Astrocyte (in vitro differentiated cells and primary cell): Measurements from ENCODE around the gene KLHL25. TPM values are rescaled to one million over a fixed set of nuclear protein-coding genes. Genes with fewer than 3 reads are reported as not detected.

Source experiments
- DNase-seq: peaks from one replicate; pipeline ENCODE4 v3.0.0-alpha.2; 2010; ENCODE audit warnings: low read depth
- FAIRE-seq: peaks from 2 replicates; lab custom pipeline; 2011; peaks lifted over from hg19 to GRCh38; lab: Jason Lieb, UNC
- H2AFZ ChIP-seq: 2 replicates; pipeline ENCODE4 v1.6.0; 2012; ENCODE audit warnings: low read depth, low read length, inconsistent platforms
- H3K27ac ChIP-seq: 2 replicates; pipeline ENCODE4 v1.5.1; 2011; ENCODE audit warnings: low read depth, low read length, inconsistent platforms
- H3K27me3 ChIP-seq: 2 replicates; pipeline ENCODE4 v1.6.0; 2011; ENCODE audit warnings: low read length, inconsistent platforms; ENCODE audit not compliant: insufficient read depth
- H3K36me3 ChIP-seq: 2 replicates; pipeline ENCODE4 v1.5.1; 2011; ENCODE audit warnings: low read length, inconsistent platforms; ENCODE audit not compliant: insufficient read depth
- H3K4me1 ChIP-seq: 2 replicates; pipeline ENCODE4 v1.5.1; 2011; ENCODE audit warnings: low read length, inconsistent platforms; ENCODE audit not compliant: insufficient read depth
- H3K4me2 ChIP-seq: 2 replicates; pipeline ENCODE4 v1.6.0; 2012; ENCODE audit warnings: low read length, inconsistent platforms
- H3K4me3 ChIP-seq: 2 replicates; pipeline ENCODE4 v1.5.1; 2011; ENCODE audit warnings: low read depth, mild to moderate bottlenecking, low read length, inconsistent platforms; ENCODE audit not compliant: insufficient read depth
- H3K79me2 ChIP-seq: 2 replicates; pipeline ENCODE4 v1.6.0; 2012; ENCODE audit warnings: mild to moderate bottlenecking, low read length, inconsistent platforms; ENCODE audit not compliant: insufficient read depth
- H3K9ac ChIP-seq: 2 replicates; pipeline ENCODE4 v1.6.0; 2012; ENCODE audit warnings: mild to moderate bottlenecking, low read length, inconsistent platforms
- H3K9me3 ChIP-seq: 2 replicates; pipeline ENCODE4 v1.5.1; 2012; ENCODE audit warnings: low read depth, mild to moderate bottlenecking, low read length, inconsistent platforms; ENCODE audit not compliant: insufficient read depth
- H4K20me1 ChIP-seq: 2 replicates; pipeline ENCODE4 v1.6.0; 2012; ENCODE audit warnings: low read length, inconsistent platforms; ENCODE audit not compliant: insufficient read depth
- H3K27ac Mint-ChIP-seq: one replicate; pipeline ENCODE4 v1.8.0; 2021; ENCODE audit warnings: mild to moderate bottlenecking, mixed read lengths; ENCODE audit not compliant: unreplicated experiment
- H3K27me3 Mint-ChIP-seq: one replicate; pipeline ENCODE4 v1.8.0; 2021; ENCODE audit warnings: low read depth, mixed read lengths; ENCODE audit not compliant: unreplicated experiment
- H3K36me3 Mint-ChIP-seq: one replicate; pipeline ENCODE4 v1.8.0; 2021; ENCODE audit warnings: low read depth, mixed read lengths; ENCODE audit not compliant: unreplicated experiment
- H3K4me1 Mint-ChIP-seq: one replicate; pipeline ENCODE4 v1.8.0; 2021; ENCODE audit warnings: low read depth, mixed read lengths; ENCODE audit not compliant: unreplicated experiment
- H3K4me3 Mint-ChIP-seq: one replicate; pipeline ENCODE4 v1.8.0; 2021; ENCODE audit warnings: mild to moderate bottlenecking, moderate library complexity, mixed read lengths; ENCODE audit not compliant: unreplicated experiment
- H3K9me3 Mint-ChIP-seq: one replicate; pipeline ENCODE4 v1.8.0; 2021; ENCODE audit warnings: mild to moderate bottlenecking, mixed read lengths; ENCODE audit not compliant: unreplicated experiment
- CTCF ChIP-seq: IDR thresholded peaks from 2 replicates; pipeline ENCODE4 v1.5.1; 2011; ENCODE audit warnings: low read depth, mild to moderate bottlenecking, inconsistent platforms, low read length, moderate library complexity; ENCODE audit not compliant: insufficient read depth
- EZH2 ChIP-seq: IDR thresholded peaks from 2 replicates; pipeline ENCODE4 v1.6.1; 2012; ENCODE audit warnings: mild to moderate bottlenecking, low read length, inconsistent platforms; ENCODE audit not compliant: insufficient read depth
- total RNA-seq: library from RNA; stranded (reverse); gene quantifications from 2 replicates; pipeline ENCODE4 v1.2.1, GENCODE V29; 2021

Gene KLHL25
- total RNA-seq, 1 donor from 2014 or later, result 5.6 TPM

- Histone ChIP-seq H3K79me2 (peaks cover 33% of the 10 kb centered on the region), H3K4me1 (peaks cover 31% of the 10 kb centered on the region), H3K9ac (no peak overlapping the region), H3K4me2 (no peak overlapping the region), H2AFZ (no peak overlapping the region), H3K4me3 (no peak overlapping the region), H4K20me1 (peaks cover 67% of the 10 kb centered on the region), H3K27ac (no peak overlapping the region), H3K27me3 (no peaks in the 10 kb centered on the region), H3K9me3 (no peaks in the 10 kb centered on the region), H3K36me3 (no peaks in the 10 kb centered on the region)
- peak overlapping the region; percentile 34 for H3K4me3 Mint-ChIP-seq
- H3K27ac Mint-ChIP-seq, result no peak overlapping the region
- peaks cover 5% of the 10 kb centered on the region for H3K36me3 Mint-ChIP-seq
- peaks cover 2% of the 10 kb centered on the region for H3K9me3 Mint-ChIP-seq
- DNase-seq (no peak), FAIRE-seq (no peak)
- no peaks in the 10 kb centered on the region for H3K27me3 Mint-ChIP-seq
- peaks cover 13% of the 10 kb centered on the region for H3K4me1 Mint-ChIP-seq
- TF ChIP-seq EZH2 (no peak), CTCF (no peak)
Measured at GRCh38 chr15:85763157-85763556, 31.6 kb downstream of the KLHL25 start.

GRCh38 chr15:85762756-85763127 lies 32.0 kb downstream of the KLHL25 start:
- H3K27me3 Mint-ChIP-seq, result no peaks in the 10 kb centered on the region
- peaks cover 31% of the 10 kb centered on the region for H3K4me1 ChIP-seq
- no peak for TF ChIP-seq CTCF
- no peak for TF ChIP-seq EZH2
- no peaks in the 10 kb centered on the region for H3K36me3 ChIP-seq
- H4K20me1 ChIP-seq, result peaks cover 62% of the 10 kb centered on the region
- no peak overlapping the region for H3K4me3 ChIP-seq
- H3K36me3 Mint-ChIP-seq, result peaks cover 4% of the 10 kb centered on the region
- peaks cover 13% of the 10 kb centered on the region for H3K4me1 Mint-ChIP-seq
- H3K9me3 Mint-ChIP-seq, result peaks cover 2% of the 10 kb centered on the region
- no peaks in the 10 kb centered on the region for H3K27me3 ChIP-seq
- no peak for FAIRE-seq
- no peak overlapping the region for H3K27ac Mint-ChIP-seq
- no peak overlapping the region for H2AFZ ChIP-seq
- no peak overlapping the region for H3K27ac ChIP-seq
- no peaks in the 10 kb centered on the region for H3K9me3 ChIP-seq
- H3K79me2 ChIP-seq, result peaks cover 29% of the 10 kb centered on the region
- H3K4me3 Mint-ChIP-seq, result no peak overlapping the region
- H3K9ac ChIP-seq, result no peak overlapping the region
- no peak overlapping the region for H3K4me2 ChIP-seq
- no peak for DNase-seq

GRCh38 chr15:85762039-85762755 lies 32.5 kb downstream of the KLHL25 start:
- H2AFZ ChIP-seq, result no peak overlapping the region
- H3K4me3 ChIP-seq, result no peak overlapping the region
- H3K27ac ChIP-seq, result peak overlapping the region; percentile 23
- H3K9ac ChIP-seq, result peak overlapping the region; percentile 33
- FAIRE-seq (no peak), DNase-seq (no peak)
- H3K4me1 ChIP-seq, result peaks cover 31% of the 10 kb centered on the region
- peaks cover 4% of the 10 kb centered on the region for H3K36me3 Mint-ChIP-seq
- no peaks in the 10 kb centered on the region for H3K9me3 Mint-ChIP-seq
- peak overlapping the region; percentile 54 for H3K4me2 ChIP-seq
- H3K27me3 ChIP-seq, result no peaks in the 10 kb centered on the region
- peaks cover 24% of the 10 kb centered on the region for H3K79me2 ChIP-seq
- peaks cover 13% of the 10 kb centered on the region for H3K4me1 Mint-ChIP-seq
- H3K27ac Mint-ChIP-seq, result no peak overlapping the region
- TF ChIP-seq CTCF, result no peak
- no peak for TF ChIP-seq EZH2
- H3K36me3 ChIP-seq, result no peaks in the 10 kb centered on the region
- peaks cover 57% of the 10 kb centered on the region for H4K20me1 ChIP-seq
- no peaks in the 10 kb centered on the region for H3K27me3 Mint-ChIP-seq
- no peaks in the 10 kb centered on the region for H3K9me3 ChIP-seq
- no peak overlapping the region for H3K4me3 Mint-ChIP-seq
